CD4-positive, alpha-beta T cell (primary cell): ENCODE data around the gene SYNGR1. TPM values are rescaled to one million over a fixed set of nuclear protein-coding genes. Genes with fewer than 3 reads are reported as not detected.

ENCODE experiments used
- ATAC-seq: fragments of 200-7000 bp; cut with Tn5 transposase; one replicate; pipeline ENCODE4 v1.10.0; 2022; ENCODE audit warnings: mild to moderate bottlenecking; ENCODE audit not compliant: poor library complexity
- CTCF ChIA-PET: fragments of 350-600 bp; sonication (Branson Sonifier 250); formaldehyde crosslinking; loops from one replicate; lab custom pipeline; 2021; ENCODE audit warnings: antibody characterized with exemption, inconsistent platforms; lab: Charles Lee
- POLR2A ChIA-PET: fragments of 350-600 bp; sonication (Branson Sonifier 250); formaldehyde crosslinking; loops from one replicate; lab custom pipeline; 2021; ENCODE audit warnings: antibody characterized with exemption, inconsistent platforms; lab: Charles Lee
- DNase-seq, 14 experiments: peaks; one replicate each; pipeline ENCODE4 v3.0.0-alpha.2; 2013 to 2020; ENCODE audit warnings: mixed read lengths in 2 of 14
- H3K27ac ChIP-seq, 2 donors: one replicate each; pipeline versions ENCODE4 v1.5.1 to v1.7.0; 2013; ENCODE audit warnings: low read length in 2 of 2, low read depth in 1 of 2, mild to moderate bottlenecking in 1 of 2
- H3K27me3 ChIP-seq, 2 experiments: 1 replicate in 1 of 2; 2 replicates in 1 of 2; pipeline versions ENCODE4 v1.6.1 to v1.7.0; 2013; ENCODE audit warnings: low read length in 2 of 2, control low read depth in 1 of 2, mild to moderate bottlenecking in 1 of 2, moderate library complexity in 1 of 2; ENCODE audit not compliant: insufficient read depth in 2 of 2, control insufficient read depth in 1 of 2
- H3K36me3 ChIP-seq: one replicate; pipeline ENCODE4 v1.6.1; 2013; ENCODE audit warnings: low read length, control low read depth; ENCODE audit not compliant: insufficient read depth
- H3K4me1 ChIP-seq: one replicate; pipeline ENCODE4 v1.6.1; 2013; ENCODE audit warnings: low read length, control low read depth; ENCODE audit not compliant: insufficient read depth
- H3K4me3 ChIP-seq: one replicate; pipeline ENCODE4 v1.5.1; 2013; ENCODE audit warnings: mild to moderate bottlenecking, low read length, moderate library complexity
- H3K9me3 ChIP-seq, 2 experiments: 1 replicate in 1 of 2; 2 replicates in 1 of 2; pipeline versions ENCODE4 v1.6.1 to v1.7.0; 2013; ENCODE audit warnings: low read length in 2 of 2, mild to moderate bottlenecking in 2 of 2, control low read depth in 1 of 2, moderate library complexity in 1 of 2; ENCODE audit not compliant: control insufficient read depth in 1 of 2, insufficient read depth in 1 of 2
- H3K27ac Mint-ChIP-seq: one replicate; pipeline ENCODE4 v1.8.0; 2020; ENCODE audit warnings: mixed read lengths
- H3K27me3 Mint-ChIP-seq: one replicate; pipeline ENCODE4 v1.8.0; 2021; ENCODE audit warnings: mixed read lengths
- H3K36me3 Mint-ChIP-seq: one replicate; pipeline ENCODE4 v1.8.0; 2021; ENCODE audit warnings: low read depth, mixed read lengths
- H3K4me1 Mint-ChIP-seq: one replicate; pipeline ENCODE4 v1.8.0; 2021; ENCODE audit warnings: low read depth, mixed read lengths
- H3K4me3 Mint-ChIP-seq: one replicate; pipeline ENCODE4 v1.8.0; 2020; ENCODE audit warnings: mild to moderate bottlenecking, mixed read lengths
- H3K9me3 Mint-ChIP-seq: one replicate; pipeline ENCODE4 v1.8.0; 2020; ENCODE audit warnings: mixed read lengths
- CTCF ChIP-seq: fragments of 200-600 bp; IDR thresholded peaks from one replicate; pipeline ENCODE4 v1.8.0; 2022; ENCODE audit warnings: antibody characterized with exemption, mild to moderate bottlenecking
- intact Hi-C, 2 experiments: fragments of 100-400 bp; cut with DNase I in 1 of 2; cut with micrococcal nuclease in 1 of 2; formaldehyde crosslinking; loops; one replicate each; pipeline versions ENCODE4 v1.15.1 to v1.9.0; 2023 to 2025; cut with DNase I, micrococcal nuclease
- total RNA-seq, 174 experiments: library from RNA in 2 of 174; stranded (reverse) in 2 of 174; gene quantifications; one replicate each; pipeline ENCODE4 v1.2.3 and lab custom pipeline; 2021 to 2026

SYNGR1 gene
- total RNA-seq, 2 experiments from 2014 or later, result 0.44 to 0.59 TPM

GRCh38 chr22:39389420-39389819, 39.6 kb downstream of the SYNGR1 start:
- intact Hi-C loops, result loop anchor here in 1 of 2 experiments (5.0 kb wide), 1 partner anchor 67 kb away; no protein-coding TSS in a partner anchor
- Mint-ChIP-seq H3K27ac (peak overlapping the region; percentile 99), H3K27me3 (no peaks in the 10 kb centered on the region), H3K4me3 (peak overlapping the region; percentile 95), H3K4me1 (peaks cover 21% of the 10 kb centered on the region), H3K9me3 (no peaks in the 10 kb centered on the region), H3K36me3 (peaks cover 10% of the 10 kb centered on the region)
- ChIA-PET CTCF (interaction anchor here (0.6 to 4.6 kb wide), 5 partner anchors 10 to 1148 kb away, joined by 3 to 20 read pairs (median 3); partner anchors contain the start of gene TAB1), POLR2A (interaction anchor here (1.3 to 2.2 kb wide), 4 partner anchors 11 to 130 kb away, joined by 3 to 12 read pairs (median 7); partner anchors contain the start of genes ATF4 and TAB1)
- ATAC-seq, result no peak
- Histone ChIP-seq H3K27me3 (no peaks in the 10 kb centered on the region), H3K4me3 (no peak overlapping the region), H3K27ac (no peak overlapping the region), H3K36me3 (peaks cover 6% of the 10 kb centered on the region), H3K9me3 (no peaks in the 10 kb centered on the region), H3K4me1 (peaks cover 28% of the 10 kb centered on the region)
- no peak for TF ChIP-seq CTCF
- peak in 1 of 14 experiments; percentile 16 for DNase-seq

GRCh38 chr22:39392341-39392948, 42.7 kb downstream of the SYNGR1 start:
- no peaks in the 10 kb centered on the region for H3K9me3 ChIP-seq
- TF ChIP-seq CTCF, result no peak
- no peaks in the 10 kb centered on the region for H3K36me3 ChIP-seq
- no peak for ATAC-seq
- ChIA-PET CTCF (interaction anchor here (0.6 kb wide), 1 partner anchor 136 kb away, joined by 3 read pairs; no protein-coding TSS in a partner anchor), POLR2A (interaction anchor here (0.8 kb wide), 1 partner anchor 74 kb away, joined by 3 read pairs; no protein-coding TSS in a partner anchor)
- H3K36me3 Mint-ChIP-seq, result peaks cover 5% of the 10 kb centered on the region
- no peak overlapping the region for H3K27ac ChIP-seq
- H3K4me3 Mint-ChIP-seq, result no peak overlapping the region
- H3K9me3 Mint-ChIP-seq, result no peaks in the 10 kb centered on the region
- no peak for DNase-seq
- H3K4me1 ChIP-seq, result peaks cover 20% of the 10 kb centered on the region
- intact Hi-C loops, result no loop called here
- H3K27ac Mint-ChIP-seq, result no peak overlapping the region
- H3K27me3 ChIP-seq, result no peaks in the 10 kb centered on the region
- H3K4me3 ChIP-seq, result no peak overlapping the region
- H3K27me3 Mint-ChIP-seq, result no peaks in the 10 kb centered on the region
- peaks cover 14% of the 10 kb centered on the region for H3K4me1 Mint-ChIP-seq

GRCh38 chr22:39395936-39396796, 46.4 kb downstream of the SYNGR1 start:
- ChIA-PET CTCF (no interaction called here), POLR2A (no interaction called here)
- Mint-ChIP-seq H3K27ac (no peak overlapping the region), H3K9me3 (no peaks in the 10 kb centered on the region), H3K4me3 (peak overlapping the region; percentile 17), H3K36me3 (peaks cover 7% of the 10 kb centered on the region), H3K4me1 (peaks cover 18% of the 10 kb centered on the region), H3K27me3 (no peaks in the 10 kb centered on the region)
- intact Hi-C loops, result loop anchor here in 1 of 2 experiments (5.0 kb wide), 1 partner anchor 136 kb away; the partner anchor contains the start of gene RPS19BP1
- no peak for TF ChIP-seq CTCF
- H3K27me3 ChIP-seq, result no peaks in the 10 kb centered on the region
- ATAC-seq (no peak), DNase-seq (no peak)
- H3K4me1 ChIP-seq, result peaks cover 19% of the 10 kb centered on the region
- no peaks in the 10 kb centered on the region for H3K9me3 ChIP-seq
- H3K4me3 ChIP-seq, result no peak overlapping the region
- H3K27ac ChIP-seq, result no peak overlapping the region
- no peaks in the 10 kb centered on the region for H3K36me3 ChIP-seq
